A549 (cell line): Measurements from ENCODE around the gene CDAN1.

Source experiments
- CTCF ChIP-seq: fragments of >200 bp; sonication (Bioruptor Twin); formaldehyde crosslinking; IDR thresholded peaks from 3 replicates; pipeline ENCODE4 v1.5.1; 2016
- ESRRA ChIP-seq: fragments of 150-350 bp; IDR thresholded peaks from 2 replicates; pipeline ENCODE4 v1.6.1; 2014; ENCODE audit warnings: mild to moderate bottlenecking, low read length, borderline replicate concordance
- JUN ChIP-seq, 2 experiments: fragments of >200 bp; sonication (Bioruptor Twin); formaldehyde crosslinking; IDR thresholded peaks; 2 replicates in 1 of 2; 3 replicates in 1 of 2; pipeline ENCODE4 v1.6.1; 2016 to 2017
- RCOR1 ChIP-seq: fragments of 150-350 bp; IDR thresholded peaks from 2 replicates; pipeline ENCODE4 v1.6.1; 2014; ENCODE audit warnings: antibody characterized with exemption, low read length, low read depth

DNA sequence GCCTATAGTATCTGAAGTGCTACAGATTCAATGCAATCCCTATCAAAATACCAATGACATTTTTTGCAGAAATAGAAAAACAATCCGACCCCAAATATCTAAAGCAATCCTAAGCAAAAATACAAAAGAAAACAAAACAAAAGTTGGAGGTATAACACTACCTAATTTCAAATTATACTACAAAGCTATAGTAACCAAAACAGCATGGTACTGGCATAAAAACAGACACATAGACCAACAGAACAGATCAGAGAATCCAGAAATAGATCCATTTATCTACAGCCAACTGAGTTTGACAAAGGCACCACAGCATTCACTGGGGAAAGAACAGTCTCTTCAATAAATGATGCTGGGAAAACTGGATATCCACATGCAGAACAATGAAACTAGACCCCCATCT lies 23.8 kb upstream of the CDAN1 start:
- TF ChIP-seq RCOR1 (no peak), ESRRA (no peak), CTCF (no peak), JUN (IDR thresholded peaks at IDR 0.05) (no peak)
